Activated naive CD4-positive, alpha-beta T cell treated with anti-CD3 and anti-CD28 coated beads for 36 hours (primary cell): Measurements from ENCODE around the gene ZNF665. TPM values are rescaled to one million over a fixed set of nuclear protein-coding genes. Genes with fewer than 3 reads are reported as not detected.
"Not testable (repeated sequence)": the region's sequence is repeated elsewhere in the genome, so short reads cannot be mapped to it uniquely, and the experiment has no call there.

Source experiments
- CTCF ChIA-PET: fragments of 350-600 bp; sonication (Branson Sonifier 250); formaldehyde crosslinking; loops from one replicate; lab custom pipeline; 2021; ENCODE audit warnings: antibody characterized with exemption; lab: Charles Lee
- DNase-seq: peaks from one replicate; pipeline ENCODE4 v3.0.0-alpha.2; 2020
- H3K27ac Mint-ChIP-seq: one replicate; pipeline ENCODE4 v1.8.0; 2021; ENCODE audit warnings: mild to moderate bottlenecking, mixed read lengths
- H3K27me3 Mint-ChIP-seq: one replicate; pipeline ENCODE4 v1.8.0; 2021; ENCODE audit warnings: low read depth, mixed read lengths
- H3K36me3 Mint-ChIP-seq: one replicate; pipeline ENCODE4 v1.8.0; 2021; ENCODE audit warnings: low read depth, mixed read lengths
- H3K4me1 Mint-ChIP-seq: one replicate; pipeline ENCODE4 v1.8.0; 2021; ENCODE audit warnings: low read depth, mixed read lengths
- H3K4me3 Mint-ChIP-seq: one replicate; pipeline ENCODE4 v1.8.0; 2021; ENCODE audit warnings: mild to moderate bottlenecking, moderate library complexity, mixed read lengths
- H3K9me3 Mint-ChIP-seq: one replicate; pipeline ENCODE4 v1.8.0; 2021; ENCODE audit warnings: mixed read lengths
- intact Hi-C: fragments of 100-400 bp; cut with micrococcal nuclease; formaldehyde crosslinking; loops from one replicate; pipeline ENCODE4 v1.15.1; 2023
- total RNA-seq, 2 experiments: library from RNA; stranded (reverse); gene quantifications; one replicate each; pipeline ENCODE4 v1.2.3, GENCODE V29; 2021

Gene ZNF665
- total RNA-seq, 2 experiments from 2014 or later: 4.3 to 5.5 TPM

DNA sequence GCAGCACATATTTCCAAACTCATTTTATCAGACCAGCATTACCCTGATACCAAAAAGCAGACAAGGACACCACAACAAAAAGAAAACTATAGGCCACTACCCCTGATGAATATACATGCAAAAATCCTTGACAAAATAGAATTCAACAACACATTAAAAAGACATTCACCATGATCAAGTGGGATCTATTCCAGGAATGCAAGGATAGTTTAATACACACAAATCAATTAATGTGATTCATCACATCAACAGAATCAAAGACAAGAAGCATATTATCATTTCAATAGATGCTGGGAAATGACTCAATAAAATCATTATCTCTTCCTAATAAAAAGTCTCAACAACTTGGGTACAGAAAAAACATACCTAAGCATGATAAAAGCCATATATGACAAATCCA, 45.5 kb downstream of the ZNF665 start:
- CTCF ChIA-PET: no interaction called here
- H3K9me3 Mint-ChIP-seq: peaks cover 61% of the 10 kb centered on the region
- H3K4me3 Mint-ChIP-seq: no peak overlapping the region
- intact Hi-C loops: no loop called here
- H3K36me3 Mint-ChIP-seq: peaks cover 88% of the 10 kb centered on the region
- H3K27me3 Mint-ChIP-seq: no peaks in the 10 kb centered on the region
- H3K4me1 Mint-ChIP-seq: no peaks in the 10 kb centered on the region
- H3K27ac Mint-ChIP-seq: no peak overlapping the region
- no peak for DNase-seq

DNA sequence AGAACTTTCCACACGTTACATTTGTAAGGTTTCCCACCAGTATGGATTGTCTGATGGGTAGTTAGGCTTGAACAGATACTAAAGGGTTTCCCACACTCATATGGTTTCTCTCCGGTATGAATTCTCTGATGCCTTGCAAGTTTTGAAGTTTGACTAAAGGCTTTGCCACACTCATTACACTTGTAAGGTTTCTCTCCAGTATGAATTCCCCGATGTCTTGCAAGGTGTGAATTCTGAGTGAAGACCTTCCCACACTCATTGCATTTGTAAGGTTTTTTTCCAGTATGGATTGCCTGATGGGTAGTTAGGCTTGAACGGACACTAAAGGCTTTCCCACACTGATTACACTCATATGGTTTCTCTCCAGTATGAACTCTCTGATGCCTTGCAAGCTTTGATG, 52.8 kb downstream of the ZNF665 start:
- no peak for DNase-seq
- Mint-ChIP-seq H3K4me3 (no peak overlapping the region), H3K27ac (no peak overlapping the region), H3K4me1 (no peaks in the 10 kb centered on the region), H3K36me3 (peaks cover 61% of the 10 kb centered on the region), H3K9me3 (peaks cover 62% of the 10 kb centered on the region), H3K27me3 (no peaks in the 10 kb centered on the region)
- CTCF ChIA-PET: no interaction called here
- intact Hi-C loops: no loop called here

DNA sequence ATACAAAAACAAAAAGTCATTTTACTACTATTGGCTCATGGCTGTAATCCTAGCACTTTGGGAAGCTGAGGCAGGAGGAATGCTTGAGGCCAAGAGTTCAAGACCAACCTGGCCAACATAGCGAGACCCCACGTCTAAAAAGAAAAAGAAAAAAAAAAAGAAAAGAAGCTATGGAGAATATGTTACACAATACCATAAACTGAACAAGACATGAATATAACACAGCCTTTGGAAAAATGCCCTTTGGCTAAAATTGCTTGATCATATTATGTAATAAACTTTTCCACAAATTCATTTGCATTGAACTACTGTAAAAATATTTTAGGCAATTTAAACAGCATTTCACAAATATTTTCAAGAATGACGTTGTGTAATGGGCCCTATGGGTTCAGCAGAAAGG, 56.7 kb downstream of the ZNF665 start:
- Mint-ChIP-seq H3K27me3 (peaks cover 8% of the 10 kb centered on the region), H3K9me3 (peaks cover 59% of the 10 kb centered on the region), H3K4me1 (peaks cover 7% of the 10 kb centered on the region), H3K4me3 (no peak overlapping the region), H3K27ac (no peak overlapping the region), H3K36me3 (peaks cover 44% of the 10 kb centered on the region)
- CTCF ChIA-PET: no interaction called here
- DNase-seq: no peak
- intact Hi-C loops: no loop called here

DNA sequence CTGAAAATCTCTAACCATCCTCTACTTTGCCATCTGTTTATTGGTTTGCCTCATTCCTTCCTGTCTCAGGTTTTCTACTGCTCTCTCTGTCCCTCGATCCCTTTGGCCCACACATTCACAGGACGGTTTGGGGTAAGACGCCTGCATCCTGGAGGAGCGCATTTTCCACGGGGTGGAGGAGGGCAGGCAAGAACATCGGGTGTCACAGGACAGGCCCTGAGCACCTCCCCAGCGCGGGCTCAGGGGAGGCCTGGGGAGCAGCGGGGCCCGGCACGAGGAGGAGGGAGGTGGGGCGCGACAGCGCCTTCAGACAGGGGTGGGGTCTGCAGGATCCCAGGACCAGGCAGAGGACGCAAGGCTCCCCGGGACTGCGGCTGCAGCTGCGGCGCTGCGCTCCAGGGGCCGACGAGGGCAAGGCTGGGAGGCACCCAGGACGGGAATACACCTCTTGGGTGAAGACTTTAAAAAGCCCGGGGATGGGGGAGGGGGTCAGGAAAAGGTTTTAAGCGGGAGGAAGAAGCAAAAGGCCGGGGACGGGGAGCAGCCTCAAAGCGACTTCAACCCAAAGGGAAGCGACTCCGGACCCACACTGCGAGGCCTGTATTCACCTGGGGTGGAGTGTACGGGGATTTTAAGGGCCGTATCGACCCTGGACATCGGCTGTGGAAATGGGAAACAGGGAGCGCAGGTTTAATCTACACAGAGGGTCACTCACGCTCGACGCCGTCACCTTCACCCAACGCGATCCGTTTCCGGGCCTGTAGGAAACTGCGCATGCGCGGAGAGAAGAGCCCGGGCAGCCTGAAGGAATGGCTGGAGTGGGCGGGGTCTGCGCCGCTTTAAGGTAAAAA, 60.8 kb downstream of the ZNF665 start, which contains the start of gene ZNF415:
Gene ZNF415, minus strand, starts transcription at position 770 of the 851 bp plus-strand sequence. CDS start 10,234 bp downstream, outside the sequence.
- Mint-ChIP-seq H3K27me3 (peaks cover 13% of the 10 kb centered on the region), H3K4me3 (peak within 1 kb of the TSS; percentile 62), H3K4me1 (peaks cover 9% of the 10 kb centered on the region), H3K9me3 (peaks cover 48% of the 10 kb centered on the region), H3K36me3 (peaks cover 36% of the 10 kb centered on the region), H3K27ac (no peak within 1 kb of the TSS)
- intact Hi-C loops: no loop called here
- peak; percentile 63 for DNase-seq
- CTCF ChIA-PET: no interaction called here

DNA sequence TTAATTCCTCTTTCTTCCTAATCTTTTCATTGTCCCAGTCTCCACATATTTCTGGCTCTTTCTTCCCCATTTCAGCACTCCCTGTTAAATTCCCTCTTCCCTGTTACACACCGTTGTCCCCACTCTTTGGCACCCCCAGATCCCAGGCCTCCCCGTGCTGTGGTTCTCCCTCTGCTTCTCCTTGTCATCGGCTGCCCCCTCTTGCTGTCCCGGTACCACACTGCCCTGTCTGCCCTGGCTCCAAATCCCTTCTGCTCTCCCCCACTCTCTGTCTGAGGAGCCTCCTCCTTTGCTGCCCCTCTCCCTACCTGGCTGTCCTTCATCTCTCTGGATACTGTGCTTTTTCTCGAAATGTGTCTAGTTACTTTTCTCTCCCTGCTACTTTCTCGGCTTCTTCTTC, 61.4 kb downstream of the ZNF665 start:
- intact Hi-C loops: no loop called here
- Mint-ChIP-seq H3K36me3 (peaks cover 37% of the 10 kb centered on the region), H3K4me1 (peaks cover 9% of the 10 kb centered on the region), H3K9me3 (peaks cover 47% of the 10 kb centered on the region), H3K27ac (no peak overlapping the region), H3K27me3 (peaks cover 13% of the 10 kb centered on the region), H3K4me3 (peak overlapping the region; percentile 62)
- DNase-seq: no peak
- CTCF ChIA-PET: no interaction called here

DNA sequence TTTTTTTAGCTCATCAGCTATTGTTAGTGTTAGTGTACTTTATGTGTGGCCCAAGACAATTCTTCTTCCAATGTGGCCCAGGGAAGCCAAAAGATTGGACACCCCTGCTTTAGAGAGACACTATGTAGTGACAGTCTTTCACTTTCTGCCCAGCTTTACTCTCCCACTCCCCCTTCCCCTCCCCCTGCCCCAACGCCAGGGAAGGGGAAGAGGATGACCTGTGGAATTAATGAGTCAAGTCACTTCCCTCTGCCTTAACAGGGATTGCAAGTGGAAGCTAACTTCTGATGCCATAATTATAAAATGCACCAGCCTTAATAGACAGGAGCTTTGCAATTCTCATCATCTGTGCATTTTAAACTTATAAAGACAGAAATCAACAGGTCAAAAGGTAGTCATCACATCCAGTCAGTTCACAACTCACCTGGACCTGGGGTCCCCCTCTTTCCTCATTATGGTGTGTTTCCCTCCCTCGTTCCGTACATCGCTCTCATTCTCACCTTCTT, 62.0 kb downstream of the ZNF665 start:
- peaks cover 36% of the 10 kb centered on the region for H3K36me3 Mint-ChIP-seq
- DNase-seq: no peak
- no peak overlapping the region for H3K27ac Mint-ChIP-seq
- peaks cover 9% of the 10 kb centered on the region for H3K4me1 Mint-ChIP-seq
- intact Hi-C loops: no loop called here
- H3K9me3 Mint-ChIP-seq: peaks cover 44% of the 10 kb centered on the region
- CTCF ChIA-PET: no interaction called here
- H3K4me3 Mint-ChIP-seq: no peak overlapping the region
- H3K27me3 Mint-ChIP-seq: peaks cover 13% of the 10 kb centered on the region

DNA sequence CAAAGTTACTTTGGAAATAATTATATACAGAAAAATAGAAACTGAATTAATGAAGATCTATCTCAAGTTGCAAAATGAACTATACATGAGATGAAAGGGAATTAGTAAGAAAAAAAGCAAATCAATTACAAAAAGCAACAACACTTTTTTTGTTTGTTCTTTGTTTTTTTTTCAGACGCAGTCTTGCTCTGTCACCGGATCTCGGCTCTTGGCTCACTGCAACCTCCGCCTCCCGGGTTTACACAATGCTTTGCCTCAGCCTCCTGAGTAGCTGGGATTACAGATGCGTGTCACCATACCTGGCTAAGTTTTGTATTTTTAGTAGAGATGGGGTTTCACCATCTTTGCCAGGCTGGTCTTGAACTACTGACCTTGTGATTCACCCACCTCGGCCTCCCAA, 62.7 kb downstream of the ZNF665 start:
- Mint-ChIP-seq H3K9me3 (peaks cover 42% of the 10 kb centered on the region), H3K4me3 (no peak overlapping the region), H3K27ac (no peak overlapping the region), H3K36me3 (peaks cover 33% of the 10 kb centered on the region), H3K27me3 (peaks cover 13% of the 10 kb centered on the region), H3K4me1 (peaks cover 9% of the 10 kb centered on the region)
- intact Hi-C loops: no loop called here
- CTCF ChIA-PET: no interaction called here
- no peak for DNase-seq

DNA sequence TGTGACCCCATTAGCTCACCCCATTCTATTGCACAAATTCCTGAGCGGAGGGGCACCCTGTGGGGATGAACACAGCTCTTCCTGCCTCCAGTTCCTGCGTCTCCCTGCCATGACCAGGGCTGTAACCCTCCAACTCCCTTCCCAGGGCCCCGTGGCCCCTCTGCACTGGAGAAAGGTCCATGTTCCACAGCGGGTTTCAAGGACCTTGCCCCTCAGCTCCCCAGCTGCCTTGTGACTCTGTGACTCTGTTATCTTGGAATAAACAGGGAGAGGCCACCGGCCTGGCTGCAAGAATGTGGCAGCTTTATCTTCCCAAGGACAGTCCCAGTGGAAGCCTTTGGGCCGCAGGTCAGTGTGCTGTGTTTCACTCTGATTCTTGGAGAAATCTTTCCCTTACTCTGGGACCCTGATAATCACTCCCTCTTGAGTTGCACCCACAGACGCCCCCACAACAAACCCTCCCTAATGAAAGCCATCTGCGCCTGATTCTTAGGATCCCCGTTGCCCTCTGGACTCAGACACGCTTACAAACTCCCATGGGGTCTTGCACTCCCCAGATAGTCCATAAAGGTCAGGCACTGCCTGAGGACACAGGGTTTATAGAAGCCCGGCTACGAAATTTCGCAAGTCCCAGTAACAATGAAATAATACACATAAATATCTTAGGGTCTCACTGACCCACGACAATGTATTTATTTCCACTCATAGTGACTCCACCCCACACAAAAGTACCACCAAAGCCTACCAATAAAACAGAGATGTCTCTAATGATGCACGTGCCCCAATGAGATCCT, 66.2 kb downstream of the ZNF665 start:
- intact Hi-C loops, CTCF ChIA-PET: not testable (repeated sequence)

DNA sequence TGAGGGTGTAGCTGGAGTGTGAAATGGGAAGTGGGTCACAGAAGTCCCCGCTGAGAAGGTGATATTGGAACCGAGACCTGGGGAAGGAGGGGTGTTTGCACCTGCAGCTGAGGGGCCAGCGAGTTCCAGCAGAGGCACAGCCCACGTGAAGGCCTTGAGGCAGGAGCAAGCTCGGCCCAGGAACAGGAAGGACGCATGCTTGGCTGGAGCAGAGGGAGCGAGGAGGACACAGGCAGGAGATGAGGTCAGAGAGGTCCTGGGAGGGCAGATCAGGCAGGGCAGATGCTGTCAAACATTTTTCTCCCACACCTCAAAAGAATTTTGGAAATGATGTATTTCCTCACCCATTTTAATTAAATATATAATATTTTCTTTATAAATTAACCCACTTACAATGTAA, 69.8 kb downstream of the ZNF665 start:
- DNase-seq: no peak
- Mint-ChIP-seq H3K4me3 (no peak overlapping the region), H3K27ac (no peak overlapping the region), H3K27me3 (no peaks in the 10 kb centered on the region), H3K4me1 (no peaks in the 10 kb centered on the region), H3K36me3 (peaks cover 26% of the 10 kb centered on the region), H3K9me3 (peaks cover 28% of the 10 kb centered on the region)
- intact Hi-C loops: no loop called here
- CTCF ChIA-PET: no interaction called here

More for the DNA sequence above, 66.2 kb downstream of the ZNF665 start:
- Mint-ChIP-seq H3K36me3 (peaks cover 31% of the 10 kb centered on the region), H3K27me3 (peaks cover 10% of the 10 kb centered on the region), H3K9me3 (peaks cover 32% of the 10 kb centered on the region)
- H3K4me3 Mint-ChIP-seq, DNase-seq, H3K4me1 Mint-ChIP-seq, H3K27ac Mint-ChIP-seq: not testable (repeated sequence)

Other genes with a start within 250 kb of the ZNF665 start
- gene ZNF816, start 230.5 kb downstream of the ZNF665 start, total RNA-seq: 10 to 100 TPM; 10.4 to 10.7 TPM
- not detected for gene ERVV-1, start 179.4 kb downstream of the ZNF665 start, total RNA-seq
- gene ERVV-2, start 148.6 kb downstream of the ZNF665 start, total RNA-seq: not detected
- gene ZNF160, start 89.9 kb downstream of the ZNF665 start, total RNA-seq: 10 to 100 TPM; 23.5 to 25.2 TPM
- 1 to 10 TPM in 1 of 2 experiments, under 1 TPM in 1; 0.74 to 1.0 TPM for gene ZNF415, start 60.4 kb downstream of the ZNF665 start, total RNA-seq
- gene ZNF347, start 34.3 kb downstream of the ZNF665 start, total RNA-seq: 1 to 10 TPM; 3.7 TPM
- gene ZNF677, start 61.5 kb upstream of the ZNF665 start, total RNA-seq: 1 to 10 TPM; 4.0 to 5.4 TPM
- gene VN1R2, start 64.9 kb upstream of the ZNF665 start, total RNA-seq: not detected
- gene VN1R4, start 74.4 kb upstream of the ZNF665 start, total RNA-seq: not detected
- 1 to 10 TPM; 4.3 to 4.5 TPM for gene ZNF845, start 140.4 kb upstream of the ZNF665 start, total RNA-seq
- 10 to 100 TPM; 16.2 to 17.4 TPM for gene ZNF525, start 172.3 kb upstream of the ZNF665 start, total RNA-seq
- gene ZNF765, start 201.8 kb upstream of the ZNF665 start, total RNA-seq: 1 to 10 TPM; 7.9 to 8.0 TPM
- 10 to 100 TPM in 1 of 2 experiments, 1 to 10 TPM in 1; 8.7 to 10.0 TPM for gene ZNF761, start 238.6 kb upstream of the ZNF665 start, total RNA-seq